Activated naive CD8-positive, alpha-beta T cell (primary cell): ENCODE results near the gene RNF207.

ENCODE experiments used
- H3K27ac Mint-ChIP-seq: one replicate; pipeline ENCODE4 v1.8.0; 2021; ENCODE audit warnings: mixed read lengths
- H3K27me3 Mint-ChIP-seq: one replicate; pipeline ENCODE4 v1.8.0; 2021; ENCODE audit warnings: mixed read lengths
- H3K36me3 Mint-ChIP-seq: one replicate; pipeline ENCODE4 v1.8.0; 2021; ENCODE audit warnings: mixed read lengths
- H3K4me1 Mint-ChIP-seq: one replicate; pipeline ENCODE4 v1.8.0; 2021; ENCODE audit warnings: low read depth, mixed read lengths
- H3K4me3 Mint-ChIP-seq: one replicate; pipeline ENCODE4 v1.8.0; 2021; ENCODE audit warnings: mild to moderate bottlenecking, mixed read lengths
- H3K9me3 Mint-ChIP-seq: one replicate; pipeline ENCODE4 v1.8.0; 2021; ENCODE audit warnings: low read depth, mixed read lengths

RNF207 gene

DNA sequence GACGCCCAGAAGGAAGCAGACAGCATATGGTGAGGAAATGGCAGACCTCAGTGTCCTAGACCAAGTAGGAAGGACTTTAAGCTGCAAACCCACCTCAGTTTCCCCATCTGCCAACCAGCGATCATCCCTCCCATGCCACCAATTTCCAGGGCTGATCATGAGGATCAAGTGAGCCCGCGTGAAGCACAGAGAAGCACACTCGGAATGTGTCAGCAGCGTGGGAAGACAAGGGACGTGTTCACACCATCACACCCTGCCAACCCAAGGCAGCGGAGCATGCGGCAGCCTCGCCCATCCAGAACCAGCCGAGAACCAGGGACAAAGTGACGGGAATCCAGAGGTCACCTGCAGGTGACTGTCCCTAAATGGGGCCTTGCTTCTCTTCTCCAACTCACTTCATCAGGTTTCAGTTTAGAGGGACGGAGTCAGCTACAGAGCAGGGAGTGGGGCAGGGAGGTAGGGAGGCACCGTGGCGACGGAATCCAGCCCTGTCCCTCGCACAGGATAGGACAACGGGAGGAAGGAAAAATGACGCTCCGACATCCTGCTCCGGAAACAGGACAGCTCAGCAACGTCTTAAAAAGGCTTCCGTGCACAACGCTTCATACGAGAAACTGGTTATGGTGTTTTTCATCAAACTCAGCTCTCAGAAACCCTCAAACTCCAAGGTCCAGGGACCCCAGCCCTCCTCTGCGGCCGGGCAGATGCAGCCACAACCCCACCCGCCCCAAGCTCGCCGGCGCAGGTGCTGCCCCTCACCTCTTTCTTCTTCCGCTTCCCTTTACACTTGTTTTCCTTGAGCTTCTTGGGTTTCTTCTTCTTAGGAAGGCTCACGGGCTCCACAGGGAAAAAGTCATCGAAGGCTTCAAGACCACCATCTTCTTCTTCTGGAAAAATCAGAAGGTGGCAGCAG, 38.3 kb upstream of the RNF207 start:
- no peaks in the 10 kb centered on the region for H3K4me1 Mint-ChIP-seq
- H3K9me3 Mint-ChIP-seq = no peaks in the 10 kb centered on the region
- H3K36me3 Mint-ChIP-seq = no peaks in the 10 kb centered on the region
- peaks cover 6% of the 10 kb centered on the region for H3K27me3 Mint-ChIP-seq
- no peak overlapping the region for H3K4me3 Mint-ChIP-seq
- H3K27ac Mint-ChIP-seq = no peak overlapping the region

- H3K27ac Mint-ChIP-seq = no peak overlapping the region
- no peaks in the 10 kb centered on the region for H3K9me3 Mint-ChIP-seq
- no peaks in the 10 kb centered on the region for H3K36me3 Mint-ChIP-seq
- no peak overlapping the region for H3K4me3 Mint-ChIP-seq
- no peaks in the 10 kb centered on the region for H3K4me1 Mint-ChIP-seq
- peaks cover 4% of the 10 kb centered on the region for H3K27me3 Mint-ChIP-seq
Measured at GRCh38 chr1:6168947-6169586, 36.9 kb upstream of the RNF207 start.

- H3K9me3 Mint-ChIP-seq = no peaks in the 10 kb centered on the region
- H3K27me3 Mint-ChIP-seq = peaks cover 4% of the 10 kb centered on the region
- H3K4me1 Mint-ChIP-seq = no peaks in the 10 kb centered on the region
- H3K4me3 Mint-ChIP-seq = no peak overlapping the region
- no peaks in the 10 kb centered on the region for H3K36me3 Mint-ChIP-seq
- H3K27ac Mint-ChIP-seq = no peak overlapping the region
Measured at GRCh38 chr1:6170116-6170741, 35.7 kb upstream of the RNF207 start.

DNA sequence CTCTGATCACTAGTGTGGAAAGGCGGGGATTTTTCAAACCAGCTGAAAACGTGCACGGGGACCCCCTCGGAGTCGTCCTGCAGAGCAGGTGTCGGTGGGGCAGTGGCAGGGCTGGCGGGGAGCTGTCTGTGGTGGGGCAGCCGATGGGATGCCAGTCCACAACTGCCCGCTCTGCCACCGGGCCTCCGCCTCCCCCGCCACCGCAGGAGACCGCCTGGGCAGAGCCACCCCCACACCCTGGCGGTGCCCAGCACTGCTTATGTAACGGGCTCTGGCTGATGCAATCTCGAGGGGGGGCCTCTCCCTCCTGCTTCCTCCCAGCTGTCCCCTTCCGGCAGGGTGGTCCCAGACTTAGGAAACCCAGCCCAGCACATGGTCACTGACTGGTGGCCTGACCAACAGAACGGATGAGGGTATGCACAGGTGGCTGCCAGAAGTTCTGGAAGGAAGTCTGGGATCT, 35.1 kb upstream of the RNF207 start:
- H3K27me3 Mint-ChIP-seq = peaks cover 4% of the 10 kb centered on the region
- H3K4me1 Mint-ChIP-seq = no peaks in the 10 kb centered on the region
- H3K36me3 Mint-ChIP-seq = no peaks in the 10 kb centered on the region
- no peak overlapping the region for H3K4me3 Mint-ChIP-seq
- H3K27ac Mint-ChIP-seq = no peak overlapping the region
- no peaks in the 10 kb centered on the region for H3K9me3 Mint-ChIP-seq

- H3K27ac Mint-ChIP-seq = no peak overlapping the region
- no peaks in the 10 kb centered on the region for H3K36me3 Mint-ChIP-seq
- H3K4me1 Mint-ChIP-seq = no peaks in the 10 kb centered on the region
- H3K27me3 Mint-ChIP-seq = peaks cover 4% of the 10 kb centered on the region
- no peak overlapping the region for H3K4me3 Mint-ChIP-seq
- no peaks in the 10 kb centered on the region for H3K9me3 Mint-ChIP-seq
Measured at GRCh38 chr1:6171548-6172124, 34.3 kb upstream of the RNF207 start.

GRCh38 chr1:6172549-6172948, 33.4 kb upstream of the RNF207 start:
- Mint-ChIP-seq H3K4me1 (peaks cover 4% of the 10 kb centered on the region), H3K9me3 (no peaks in the 10 kb centered on the region), H3K27me3 (peaks cover 10% of the 10 kb centered on the region), H3K27ac (no peak overlapping the region), H3K4me3 (no peak overlapping the region), H3K36me3 (no peaks in the 10 kb centered on the region)

- no peaks in the 10 kb centered on the region for H3K9me3 Mint-ChIP-seq
- no peak overlapping the region for H3K27ac Mint-ChIP-seq
- no peak overlapping the region for H3K4me3 Mint-ChIP-seq
- H3K27me3 Mint-ChIP-seq = peaks cover 16% of the 10 kb centered on the region
- no peaks in the 10 kb centered on the region for H3K36me3 Mint-ChIP-seq
- H3K4me1 Mint-ChIP-seq = peaks cover 9% of the 10 kb centered on the region
Measured at GRCh38 chr1:6174621-6175410, 31.1 kb upstream of the RNF207 start.

- no peaks in the 10 kb centered on the region for H3K36me3 Mint-ChIP-seq
- H3K27me3 Mint-ChIP-seq = peaks cover 16% of the 10 kb centered on the region
- peaks cover 9% of the 10 kb centered on the region for H3K4me1 Mint-ChIP-seq
- no peaks in the 10 kb centered on the region for H3K9me3 Mint-ChIP-seq
- H3K27ac Mint-ChIP-seq = no peak overlapping the region
- no peak overlapping the region for H3K4me3 Mint-ChIP-seq
Measured at GRCh38 chr1:6175411-6175828, 30.5 kb upstream of the RNF207 start.

DNA sequence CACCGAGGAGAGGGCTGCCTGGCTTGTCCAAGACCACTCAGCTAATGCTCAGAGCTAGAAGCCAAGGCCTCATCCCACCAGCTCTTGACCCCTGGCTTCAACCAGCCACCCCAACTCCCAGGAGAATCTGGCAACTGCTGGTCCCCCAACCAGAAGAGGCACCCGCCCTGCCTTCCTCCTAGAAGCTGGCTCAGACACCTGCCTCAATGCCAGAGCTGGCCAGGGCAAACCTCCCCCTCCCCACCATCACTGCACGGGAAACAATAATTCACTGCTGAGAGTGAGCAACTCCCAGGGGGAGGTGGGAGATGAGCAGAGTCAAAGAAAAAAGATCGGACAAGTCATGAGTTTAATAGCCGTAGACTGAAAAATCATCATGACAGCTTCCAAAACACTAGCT, 29.1 kb upstream of the RNF207 start:
- Mint-ChIP-seq H3K4me1 (peaks cover 20% of the 10 kb centered on the region), H3K9me3 (no peaks in the 10 kb centered on the region), H3K36me3 (no peaks in the 10 kb centered on the region), H3K27me3 (peaks cover 12% of the 10 kb centered on the region), H3K27ac (no peak overlapping the region), H3K4me3 (no peak overlapping the region)

DNA sequence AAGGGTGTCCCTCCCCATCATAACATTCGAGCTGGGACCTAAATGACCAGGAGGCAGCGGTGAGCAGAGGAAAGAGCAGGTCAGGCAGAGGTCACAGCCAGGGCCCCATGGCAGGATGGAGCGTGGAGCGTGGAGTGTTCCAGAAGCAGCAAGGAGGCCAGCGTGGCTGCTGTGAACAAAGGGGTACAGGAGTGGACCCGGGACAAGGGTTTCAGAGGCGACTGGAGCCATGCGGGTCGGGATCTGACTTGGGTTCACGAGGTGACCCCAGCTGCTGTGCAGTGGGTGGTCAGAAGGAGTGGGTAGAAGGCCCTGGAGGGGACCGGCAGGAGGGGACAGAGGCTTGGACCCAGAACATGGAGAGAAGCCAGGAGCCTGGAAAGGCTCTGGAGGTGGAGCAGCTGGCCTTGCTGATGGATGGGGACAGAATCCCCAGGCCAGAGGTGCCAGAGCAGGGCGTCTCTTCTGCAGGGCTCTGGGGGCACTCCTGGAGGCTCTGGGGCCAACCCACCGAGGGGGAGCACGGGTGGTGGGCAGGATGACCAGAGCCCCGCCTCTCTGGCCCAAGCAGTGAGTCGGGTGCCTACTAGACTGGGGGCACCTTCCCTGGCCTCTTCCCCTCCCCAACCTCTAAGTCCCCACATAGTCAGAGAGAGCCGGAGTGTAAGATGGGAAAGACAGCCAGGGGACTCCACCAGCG, 28.1 kb upstream of the RNF207 start:
- Mint-ChIP-seq H3K27ac (no peak overlapping the region), H3K9me3 (no peaks in the 10 kb centered on the region), H3K4me1 (peaks cover 21% of the 10 kb centered on the region), H3K27me3 (peaks cover 12% of the 10 kb centered on the region), H3K36me3 (no peaks in the 10 kb centered on the region), H3K4me3 (peak overlapping the region; percentile 6)

- no peak overlapping the region for H3K27ac Mint-ChIP-seq
Measured at GRCh38 chr1:6178751-6179563, 27.0 kb upstream of the RNF207 start.

GRCh38 chr1:6179564-6180175, 26.2 kb upstream of the RNF207 start:
- H3K27ac Mint-ChIP-seq = no peak overlapping the region

More at GRCh38 chr1:6178751-6179563, 27.0 kb upstream of the RNF207 start:
- Mint-ChIP-seq H3K4me3 (peak overlapping the region; percentile 78), H3K4me1 (peaks cover 22% of the 10 kb centered on the region), H3K27me3 (peaks cover 12% of the 10 kb centered on the region), H3K9me3 (no peaks in the 10 kb centered on the region), H3K36me3 (no peaks in the 10 kb centered on the region)

GRCh38 chr1:6180268-6180706, 25.6 kb upstream of the RNF207 start, which contains the start of gene CHD5:
CHD5 (minus strand) TSS chr1:6180321; CDS start chr1:6180023, 298 bp downstream.
- no peaks in the 10 kb centered on the region for H3K9me3 Mint-ChIP-seq
- H3K4me1 Mint-ChIP-seq = peaks cover 28% of the 10 kb centered on the region
- peaks cover 12% of the 10 kb centered on the region for H3K27me3 Mint-ChIP-seq
- peaks cover 2% of the 10 kb centered on the region for H3K36me3 Mint-ChIP-seq
- H3K4me3 Mint-ChIP-seq = peak within 1 kb of the TSS; percentile 78
- no peak within 1 kb of the TSS for H3K27ac Mint-ChIP-seq

More at GRCh38 chr1:6179564-6180175, 26.2 kb upstream of the RNF207 start:
- Mint-ChIP-seq H3K9me3 (no peaks in the 10 kb centered on the region), H3K4me3 (no peak overlapping the region), H3K4me1 (peaks cover 24% of the 10 kb centered on the region), H3K27me3 (peaks cover 12% of the 10 kb centered on the region), H3K36me3 (peaks cover 2% of the 10 kb centered on the region)
